ENCODE measurements around the gene AP3S2. TPM values are rescaled to one million over a fixed set of nuclear protein-coding genes. Genes with fewer than 3 reads are reported as not detected.
"Not testable (repeated sequence)": the region's sequence is repeated elsewhere in the genome, so short reads cannot be mapped to it uniquely, and the experiment has no call there.

The AP3S2 gene
- polyA plus RNA-seq, 1 donor: 25.4 TPM

GRCh38 chr15:89864958-89865739, 28.6 kb downstream of the AP3S2 start:
- DNase-seq (ENCODE audit: low read depth): no peak

- no peak for DNase-seq (ENCODE audit: low read depth)
Measured at GRCh38 chr15:89863918-89864317, 29.9 kb downstream of the AP3S2 start.

GRCh38 chr15:89860891-89861290, 32.9 kb downstream of the AP3S2 start:
- no peak for DNase-seq (ENCODE audit: low read depth)

GRCh38 chr15:89860431-89860830, 33.4 kb downstream of the AP3S2 start:
- DNase-seq (ENCODE audit: low read depth): no peak

GRCh38 chr15:89858661-89859458, 34.9 kb downstream of the AP3S2 start:
- DNase-seq (ENCODE audit: low read depth): no peak

GRCh38 chr15:89857673-89858072, 36.1 kb downstream of the AP3S2 start:
- no peak for DNase-seq (ENCODE audit: low read depth)

GRCh38 chr15:89855948-89856347, 37.8 kb downstream of the AP3S2 start:
- DNase-seq (ENCODE audit: low read depth): no peak

GRCh38 chr15:89854863-89855262, 38.9 kb downstream of the AP3S2 start:
- DNase-seq (ENCODE audit: low read depth): not testable (repeated sequence)

GRCh38 chr15:89852342-89852995, 41.3 kb downstream of the AP3S2 start:
- DNase-seq (ENCODE audit: low read depth): no peak

- no peak for DNase-seq (ENCODE audit: low read depth)
Measured at GRCh38 chr15:89851673-89852341, 42.0 kb downstream of the AP3S2 start.

GRCh38 chr15:89848970-89849292, 44.9 kb downstream of the AP3S2 start:
- DNase-seq (ENCODE audit: low read depth): no peak

GRCh38 chr15:89847101-89847500, 46.7 kb downstream of the AP3S2 start:
- no peak for DNase-seq (ENCODE audit: low read depth)

GRCh38 chr15:89845305-89845893, 48.4 kb downstream of the AP3S2 start:
- DNase-seq (ENCODE audit: low read depth): no peak

GRCh38 chr15:89841962-89842361, 51.8 kb downstream of the AP3S2 start:
- DNase-seq (ENCODE audit: low read depth): no peak

- no peak for DNase-seq (ENCODE audit: low read depth)
Measured at GRCh38 chr15:89841306-89841705, 52.5 kb downstream of the AP3S2 start.

GRCh38 chr15:89839167-89839810, 54.5 kb downstream of the AP3S2 start:
- no peak for DNase-seq (ENCODE audit: low read depth)

GRCh38 chr15:89837830-89838178, 56.0 kb downstream of the AP3S2 start:
- no peak for DNase-seq (ENCODE audit: low read depth)

- DNase-seq (ENCODE audit: low read depth): no peak
Measured at GRCh38 chr15:89837134-89837829, 56.5 kb downstream of the AP3S2 start.

- DNase-seq (ENCODE audit: low read depth): no peak
Measured at GRCh38 chr15:89836267-89837133, 57.3 kb downstream of the AP3S2 start.

GRCh38 chr15:89835176-89835564, 58.6 kb downstream of the AP3S2 start:
- no peak for DNase-seq (ENCODE audit: low read depth)

All from forelimb muscle (tissue), 1 donor.